Ammon's horn (tissue), 1 donor: ENCODE measurements around the gene MYPN.
"Not testable (repeated sequence)": the region's sequence is repeated elsewhere in the genome, so short reads cannot be mapped to it uniquely, and the experiment has no call there.

Source experiments
- DNase-seq: peaks from one replicate; pipeline ENCODE4 v3.0.0-alpha.2; 2016; ENCODE audit warnings: low spot score

The MYPN gene

DNA sequence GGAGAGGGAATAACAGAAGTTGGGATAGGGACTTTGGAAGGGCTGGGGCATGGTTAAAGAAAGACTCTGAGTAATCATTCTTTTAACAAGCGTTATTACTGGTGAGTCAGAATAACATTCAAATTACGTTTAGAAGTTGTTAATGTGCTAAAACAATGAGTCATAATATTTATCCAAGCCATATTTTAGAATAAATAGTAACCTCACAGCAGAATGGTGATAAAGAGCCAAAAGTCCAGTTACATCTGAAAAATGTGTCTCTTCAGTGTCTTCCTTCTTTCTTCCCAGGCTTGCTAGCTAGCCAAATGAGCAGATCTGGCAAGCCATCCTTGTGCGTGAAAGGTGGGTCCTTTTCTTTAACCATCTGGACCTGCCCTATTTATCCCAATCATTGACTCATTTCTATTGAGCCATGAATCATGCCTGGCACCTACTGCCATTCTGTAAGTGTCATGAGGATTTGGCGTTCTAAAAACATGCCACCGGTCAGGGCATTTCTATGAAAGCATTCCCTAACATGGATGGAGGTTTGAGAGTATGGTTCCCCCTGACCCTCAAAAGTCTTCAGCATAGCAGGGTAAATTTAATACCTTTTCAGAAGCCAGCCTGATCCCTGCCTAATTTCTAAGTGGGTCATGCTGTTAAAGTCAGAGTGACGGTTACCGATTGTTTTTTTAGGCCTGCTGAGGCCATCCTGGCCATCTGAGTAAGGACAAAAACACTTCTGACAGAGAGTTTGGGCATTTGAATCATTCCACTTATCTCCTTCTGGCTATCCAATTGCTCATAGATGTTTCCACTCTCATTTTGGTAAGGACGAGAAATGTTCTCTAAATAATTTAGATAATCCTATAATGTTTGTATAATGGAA is 26.9 kb downstream of the MYPN start:
- peak; percentile 38 for DNase-seq

DNA sequence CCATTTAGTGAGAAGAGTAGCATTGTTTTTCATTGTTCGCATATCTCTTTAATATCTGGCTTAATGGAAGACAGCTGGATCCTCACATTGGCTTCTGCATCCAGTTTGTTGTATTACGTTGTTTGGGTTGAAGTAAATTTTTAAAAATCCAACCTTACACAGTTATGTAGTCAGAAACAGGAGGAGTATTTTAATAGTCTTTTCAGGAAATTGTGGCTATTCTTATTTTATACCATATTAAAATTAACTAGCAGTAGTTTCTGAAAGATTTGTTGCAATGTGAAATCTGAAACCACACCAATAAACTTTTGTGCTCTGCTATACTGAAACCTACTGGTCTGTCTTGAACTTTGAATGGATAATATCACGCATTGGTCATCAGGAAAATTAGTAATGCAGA is 27.9 kb downstream of the MYPN start:
- DNase-seq: no peak

DNA sequence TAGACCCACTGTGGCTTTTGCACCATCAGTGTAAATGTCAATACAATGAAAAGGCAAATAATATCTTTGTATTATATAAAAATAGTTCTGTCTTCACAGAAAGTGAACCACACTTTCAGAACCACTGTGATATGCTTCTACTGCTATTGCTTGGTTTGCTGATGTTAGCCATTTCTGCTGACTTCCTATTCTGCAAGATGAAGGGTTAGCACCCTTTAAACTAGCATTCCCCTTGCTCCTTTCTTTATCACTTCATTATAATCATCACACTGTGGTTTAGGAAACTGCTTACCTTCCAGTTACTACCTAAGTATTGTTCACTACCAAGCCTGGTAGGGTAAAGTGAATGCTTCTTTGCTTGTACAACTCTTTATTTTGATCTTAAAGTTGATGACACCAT is 29.2 kb downstream of the MYPN start:
- no peak for DNase-seq

DNA sequence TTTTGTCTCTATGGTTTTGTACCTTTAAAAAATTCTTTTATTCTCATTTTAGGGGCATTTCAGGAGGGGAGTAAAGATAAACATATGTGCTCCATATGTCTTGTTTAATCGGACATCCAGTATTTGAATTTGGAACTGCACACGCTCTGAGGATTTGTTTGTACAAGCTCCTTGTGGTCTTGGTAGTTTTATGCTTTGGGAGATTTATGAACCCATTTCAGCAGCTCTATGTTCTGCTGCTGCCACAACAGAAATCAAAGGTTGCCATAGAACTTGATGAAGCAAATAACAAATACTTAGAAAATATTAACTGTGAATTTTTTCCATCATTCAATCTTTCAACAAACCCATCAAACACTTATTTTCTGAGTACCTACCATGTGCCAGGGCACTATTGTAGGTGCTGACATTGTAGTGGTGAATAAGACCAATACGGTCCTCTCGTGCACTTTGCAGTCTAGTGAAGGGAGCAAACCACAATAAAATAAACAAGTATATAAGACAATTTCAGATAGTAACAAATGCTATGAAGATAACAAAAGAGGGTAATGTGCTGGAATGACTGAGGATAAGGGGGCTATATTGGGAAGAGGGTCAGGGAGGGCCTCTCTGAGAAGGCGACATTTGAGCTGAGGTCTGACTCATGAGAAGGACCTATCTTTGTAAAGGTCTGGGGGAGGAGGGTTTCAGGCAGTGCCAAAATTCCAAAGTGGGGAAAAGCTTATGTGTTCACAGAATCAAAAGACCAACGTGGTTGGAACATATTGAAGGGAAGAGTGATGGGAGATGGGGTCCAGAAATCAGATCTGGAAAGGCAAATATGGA is 30.4 kb downstream of the MYPN start:
- DNase-seq: no peak

DNA sequence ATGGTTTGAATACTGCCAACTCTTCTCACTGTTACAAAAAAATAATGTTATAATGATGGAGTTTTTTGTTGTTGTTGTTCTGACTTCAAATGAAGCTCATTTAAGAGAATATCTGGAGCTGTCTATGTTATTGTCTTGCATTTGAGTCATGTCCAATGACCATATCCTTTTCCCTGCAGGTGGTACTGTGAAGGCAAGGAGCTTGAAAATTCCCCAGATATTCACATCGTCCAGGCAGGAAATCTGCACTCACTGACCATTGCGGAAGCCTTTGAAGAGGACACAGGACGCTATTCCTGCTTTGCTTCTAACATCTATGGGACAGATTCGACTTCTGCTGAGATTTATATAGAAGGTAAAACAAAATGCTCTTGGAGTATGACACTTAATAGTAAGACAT is 33.5 kb downstream of the MYPN start:
- no peak for DNase-seq

DNA sequence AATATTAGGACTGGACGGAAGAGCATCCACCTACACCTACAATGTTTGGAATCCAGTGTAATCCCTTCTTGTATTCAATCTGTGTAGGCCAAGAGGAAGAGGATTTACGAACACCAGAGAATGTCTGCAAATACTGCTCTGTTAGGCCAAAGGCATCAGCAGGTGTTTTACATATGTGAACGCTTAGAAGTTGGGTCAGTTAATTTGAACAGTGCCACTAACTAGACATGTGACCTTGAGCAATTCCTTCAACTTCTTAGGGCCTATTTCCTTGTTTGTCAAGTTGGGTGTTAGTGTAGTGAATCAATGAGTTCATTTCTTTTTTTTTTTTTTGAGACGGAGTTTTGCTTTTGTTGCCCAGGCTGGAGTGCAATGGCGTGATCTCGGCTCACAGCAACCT is 35.4 kb downstream of the MYPN start:
- no peak for DNase-seq

DNA sequence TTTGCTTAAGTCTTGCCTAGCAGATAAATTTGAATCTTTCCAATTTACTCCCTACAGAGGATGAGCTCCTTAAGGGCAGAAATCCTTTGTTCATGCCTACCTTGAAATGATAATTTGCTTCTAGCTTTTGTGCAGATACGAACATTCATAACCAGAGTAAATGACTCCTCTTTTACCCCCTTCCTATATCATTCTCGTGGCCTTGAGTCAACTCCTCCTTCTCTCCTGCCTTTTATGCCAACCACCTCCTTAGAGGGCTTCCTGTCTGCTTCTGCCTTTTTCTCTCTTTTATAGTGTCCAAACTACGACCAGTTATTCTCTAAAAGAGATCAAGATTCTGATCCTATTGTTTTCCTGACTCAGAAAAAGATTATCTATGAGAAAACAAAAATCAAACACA is 36.4 kb downstream of the MYPN start:
- DNase-seq: no peak

DNA sequence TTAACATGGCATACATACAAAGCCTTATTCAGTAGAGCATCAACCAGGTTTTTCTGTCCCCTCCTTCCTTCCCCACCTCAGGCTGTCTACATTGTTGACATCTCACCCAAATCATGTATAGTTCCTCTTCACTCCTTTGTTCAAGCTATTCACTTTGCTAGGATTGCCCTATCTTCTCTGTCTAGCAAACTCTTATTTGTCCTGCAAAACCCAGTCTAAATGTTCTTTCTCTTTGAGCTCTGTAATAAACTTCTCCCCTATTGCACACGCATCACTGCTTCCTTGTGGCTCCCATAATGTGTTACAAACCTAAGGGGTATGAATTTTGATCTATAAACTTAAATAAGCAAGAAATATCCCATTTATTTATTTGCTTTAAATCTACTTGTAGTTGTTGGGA is 36.8 kb downstream of the MYPN start:
- DNase-seq: no peak

DNA sequence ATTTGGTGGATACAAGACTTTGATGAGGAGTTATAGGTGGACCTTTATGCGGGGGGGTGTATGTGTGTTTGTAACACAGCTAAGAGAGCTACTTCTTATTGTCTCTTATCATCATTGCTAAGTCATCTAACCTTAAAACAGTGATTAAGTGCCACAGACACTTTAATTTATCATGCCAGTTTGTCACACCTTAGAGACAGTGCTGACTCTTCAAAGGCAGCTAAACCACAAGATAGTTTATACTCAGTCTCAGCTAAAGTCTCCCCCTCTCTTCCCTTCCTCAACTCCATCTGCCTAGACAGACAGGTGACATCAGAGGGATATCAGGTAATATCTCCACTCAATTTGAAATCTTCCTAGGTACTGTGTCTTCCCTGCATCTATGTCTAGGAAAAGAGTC is 42.2 kb downstream of the MYPN start:
- no peak for DNase-seq

DNA sequence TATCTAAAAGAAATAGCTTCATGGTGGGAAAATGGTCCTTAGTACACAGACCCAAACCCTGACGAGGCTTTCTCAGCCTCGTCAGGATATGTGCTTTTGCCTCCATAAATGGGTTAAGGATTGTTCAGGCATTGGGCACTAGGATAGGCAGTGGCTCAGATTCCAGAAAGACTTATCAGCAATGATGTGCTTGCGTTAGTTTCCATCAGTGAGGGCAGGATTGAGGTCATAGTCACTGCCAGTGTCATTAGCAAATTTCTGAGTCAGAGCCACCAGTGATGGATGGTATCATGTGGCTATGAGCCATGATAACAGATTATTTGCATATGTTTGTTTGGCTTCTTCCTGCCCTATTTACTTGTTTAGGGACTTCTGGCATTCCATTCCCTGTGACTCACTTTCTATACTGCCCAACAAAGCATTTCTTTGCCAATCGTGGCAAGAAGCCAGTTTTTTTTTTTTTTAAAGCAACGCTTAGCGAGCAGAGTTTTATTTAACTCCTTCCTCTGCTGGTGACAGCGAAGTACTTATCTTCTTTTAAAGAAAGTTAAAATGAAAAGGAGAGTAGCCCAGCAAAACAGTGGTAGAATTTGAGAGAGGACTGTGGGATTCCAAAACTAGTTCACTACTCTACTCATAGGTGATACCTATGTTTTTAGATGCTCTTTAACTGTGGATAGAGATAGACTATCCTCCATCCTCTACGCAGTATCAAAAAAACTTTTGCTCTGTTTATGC is 44.4 kb downstream of the MYPN start:
- peak; percentile 57 for DNase-seq

DNA sequence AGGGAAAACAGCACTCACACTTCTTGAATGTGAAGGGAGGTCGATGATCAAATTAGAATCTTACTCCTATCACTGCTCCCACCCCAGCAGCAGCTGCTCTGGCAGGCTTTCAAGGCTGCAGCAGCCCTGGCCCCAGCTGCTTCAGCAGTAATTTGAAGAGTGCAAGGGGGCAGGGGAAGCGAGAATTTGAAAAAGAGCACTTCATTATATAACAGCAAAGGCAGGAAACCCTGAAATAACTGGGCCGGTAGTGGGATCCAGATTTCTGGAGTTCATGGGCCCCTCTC is 44.9 kb downstream of the MYPN start:
- peak; percentile 41 for DNase-seq

DNA sequence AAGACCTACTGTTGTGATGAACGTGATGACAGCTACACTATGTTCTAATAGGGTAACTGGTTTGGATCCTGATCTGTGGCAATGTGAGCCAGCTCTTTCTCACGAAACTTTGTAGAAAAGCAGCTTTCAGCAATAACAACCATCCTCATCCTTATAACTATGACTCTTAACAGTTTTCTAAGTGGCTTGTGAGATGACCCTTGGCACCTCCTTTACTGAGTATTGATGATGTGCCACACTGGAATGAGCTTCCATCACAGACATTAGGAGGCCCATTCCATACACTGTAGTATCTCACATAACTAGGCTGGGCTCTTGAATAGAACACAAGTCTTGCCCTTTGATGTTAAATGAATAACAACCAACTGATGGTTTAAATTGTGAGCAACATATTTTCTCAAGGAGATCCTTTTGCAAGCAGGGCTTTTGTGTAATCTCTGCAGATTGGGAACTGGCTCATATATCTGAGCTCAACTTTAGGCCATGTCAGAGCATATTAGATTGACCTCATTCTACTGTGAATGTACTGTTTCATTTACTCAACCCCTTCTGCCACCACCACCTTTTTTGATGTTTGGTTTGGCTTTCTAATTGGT is 46.4 kb downstream of the MYPN start:
- DNase-seq: no peak

DNA sequence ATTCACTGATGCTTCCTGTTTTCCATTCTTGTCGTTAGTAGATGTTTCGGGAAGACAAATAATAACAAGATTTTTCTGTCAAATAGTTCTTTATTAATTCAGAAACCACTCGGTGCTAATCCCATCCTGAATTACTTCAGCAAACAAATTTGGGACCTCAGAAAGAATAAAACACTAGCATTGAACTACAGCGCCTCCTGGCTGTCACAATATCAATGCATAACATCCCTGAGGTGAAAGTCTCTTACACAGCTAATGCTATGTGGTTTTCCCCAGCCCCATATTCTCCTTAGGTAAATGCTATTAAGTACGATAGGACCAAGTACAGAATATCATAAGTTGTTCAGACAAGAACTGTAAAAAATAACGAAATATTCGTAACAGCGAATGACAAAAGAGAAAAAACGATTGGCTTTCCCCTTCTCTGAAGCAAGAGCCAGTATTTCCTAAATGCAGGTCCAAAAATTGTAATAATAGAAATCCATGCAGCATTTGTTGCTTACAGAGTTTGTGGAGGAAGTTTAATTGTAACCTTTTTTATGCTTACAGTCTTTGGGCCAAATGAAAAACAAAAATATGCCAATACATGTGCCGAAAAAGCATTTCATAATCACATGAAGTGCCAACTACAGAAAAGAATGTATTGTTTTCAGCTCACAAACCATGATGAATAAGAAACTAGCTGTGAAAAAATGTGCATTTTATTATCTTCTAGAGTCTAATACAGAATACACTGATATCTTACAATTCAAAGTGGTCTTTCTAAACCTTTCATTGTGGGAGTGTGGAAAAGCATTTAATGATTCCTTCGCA is 47.3 kb downstream of the MYPN start:
- DNase-seq: peak; percentile 80

DNA sequence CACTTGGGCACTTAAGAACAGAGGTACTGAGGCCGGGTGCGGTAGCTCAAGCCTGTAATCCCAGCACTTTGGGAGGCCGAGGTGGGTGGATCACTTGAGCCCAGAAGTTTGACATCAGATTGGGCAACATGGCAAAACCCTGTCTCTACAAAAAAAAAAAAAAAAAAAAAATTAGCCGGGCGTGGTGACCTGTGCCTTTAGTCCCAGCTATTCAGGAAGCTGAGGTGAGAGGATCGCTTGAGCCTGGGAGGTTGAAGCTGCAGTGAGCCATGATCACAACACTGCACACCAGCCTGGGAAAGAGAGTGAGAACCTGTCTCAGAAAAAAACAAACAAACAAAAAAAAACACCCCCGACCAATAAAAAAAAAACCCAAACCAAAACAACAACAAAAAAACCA is 48.2 kb downstream of the MYPN start:
- DNase-seq: not testable (repeated sequence)

DNA sequence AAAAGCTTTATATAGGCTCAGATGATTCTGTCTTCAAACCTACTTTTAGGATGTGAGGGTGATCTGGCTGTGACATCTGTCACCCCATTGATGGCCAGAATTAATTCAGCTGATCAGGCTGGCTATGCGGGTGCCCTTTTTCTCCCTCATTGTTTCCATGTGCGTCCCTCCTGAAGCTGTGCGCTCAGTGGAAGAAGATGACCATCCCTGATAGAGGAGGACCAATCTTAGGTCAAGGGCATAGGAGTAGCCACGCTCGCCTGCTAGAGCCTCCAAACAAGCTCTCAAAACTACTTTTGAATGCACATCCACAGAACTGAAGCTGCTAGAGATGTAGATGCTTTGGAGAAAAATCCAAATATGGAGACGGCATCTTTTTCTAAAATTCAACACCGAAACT is 48.7 kb downstream of the MYPN start:
- no peak for DNase-seq

DNA sequence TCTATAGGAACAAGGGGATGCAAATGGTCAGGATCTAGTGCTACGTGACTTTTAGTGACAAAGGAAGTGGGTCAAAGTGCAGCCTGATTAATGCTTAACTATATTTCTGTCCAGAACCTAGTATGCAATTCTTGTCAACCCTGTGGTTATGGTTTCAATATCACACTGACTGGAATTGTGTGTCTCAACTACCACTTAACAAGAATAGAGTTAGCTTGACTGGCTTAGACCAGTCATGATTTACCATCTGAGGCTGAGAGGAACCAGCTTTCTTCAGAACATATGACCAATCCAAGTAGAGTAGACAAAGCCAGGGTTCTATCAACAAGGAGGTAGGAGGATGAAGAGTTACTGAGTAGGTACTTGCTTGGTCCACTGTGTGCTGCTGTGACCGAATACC is 54.4 kb downstream of the MYPN start:
- no peak for DNase-seq

DNA sequence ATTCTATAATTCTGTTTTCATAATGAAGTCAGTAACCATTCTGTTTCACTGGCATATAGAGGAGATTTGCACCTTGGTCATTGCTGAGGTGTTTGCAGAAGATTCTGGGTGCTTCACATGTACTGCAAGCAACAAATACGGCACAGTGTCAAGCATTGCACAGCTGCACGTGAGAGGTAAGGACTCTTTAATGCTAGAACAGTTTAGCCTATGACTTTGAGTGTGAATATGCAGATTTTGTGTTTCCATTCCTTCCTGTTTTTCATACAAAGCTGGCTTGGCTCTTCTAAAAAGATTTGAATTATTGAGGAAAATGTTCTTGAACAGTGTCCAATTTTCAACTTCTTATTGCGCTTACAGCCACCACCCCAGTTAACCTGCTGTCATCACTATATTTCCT is 56.4 kb downstream of the MYPN start:
- DNase-seq: no peak

DNA sequence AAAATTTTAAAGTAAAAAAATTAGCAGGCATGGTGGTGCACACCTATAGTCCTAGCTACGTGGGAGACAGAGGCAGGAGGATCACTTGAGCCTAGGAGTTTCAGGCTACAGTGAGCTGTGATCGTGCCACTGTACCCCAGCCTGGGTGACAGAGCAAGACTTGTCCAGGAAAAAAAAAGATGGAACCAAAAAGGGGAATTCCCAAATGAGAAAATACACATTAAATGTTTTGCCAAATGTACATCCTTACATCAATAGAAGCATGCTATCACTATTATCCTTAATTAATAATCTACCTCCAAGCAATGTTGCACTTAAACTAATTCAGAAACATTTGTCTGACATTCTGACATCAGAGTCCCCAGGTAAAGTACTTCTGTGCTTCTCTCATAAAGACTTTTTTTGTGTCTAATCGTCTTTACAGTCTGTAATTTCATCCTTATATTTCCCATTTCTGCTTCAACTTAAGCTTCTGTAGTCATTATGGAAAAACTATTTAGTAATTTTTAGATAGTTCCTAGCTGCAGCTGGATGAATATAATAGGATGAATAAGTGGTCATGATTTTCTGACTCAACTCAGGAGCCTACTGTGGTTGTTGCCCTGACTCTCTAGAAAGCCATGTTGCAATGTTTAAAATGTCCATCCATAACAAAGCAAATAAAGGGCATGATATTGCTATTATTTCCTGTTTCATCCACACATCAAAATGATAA is 57.7 kb downstream of the MYPN start:
- DNase-seq: no peak

DNA sequence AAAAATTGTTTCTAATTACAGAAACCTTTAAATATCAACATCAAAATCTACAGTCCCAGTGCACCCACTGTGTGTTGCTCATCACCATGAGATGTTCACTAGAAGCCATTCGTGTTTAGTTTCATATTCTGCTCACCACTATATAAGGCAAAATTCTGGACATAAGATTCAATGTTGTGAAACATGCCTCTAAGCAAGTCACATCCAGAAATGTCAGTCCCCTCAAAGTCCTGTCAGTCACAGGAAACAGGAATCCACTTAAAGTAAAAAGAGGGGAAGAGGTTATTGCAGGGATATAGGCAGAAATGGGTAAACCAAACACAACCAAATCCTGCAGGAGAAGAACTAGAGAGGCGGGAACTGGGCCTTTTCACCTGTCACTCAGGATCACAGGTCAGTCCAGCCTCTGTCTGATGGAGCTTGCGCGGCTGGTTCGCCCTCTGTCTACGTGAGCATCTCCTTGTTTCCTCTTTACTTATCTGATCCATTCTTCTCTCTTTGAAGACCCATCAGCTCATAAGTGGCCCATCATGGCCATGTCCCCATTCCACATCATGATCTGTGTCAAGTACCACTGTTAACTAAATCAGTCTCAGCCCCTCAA is 58.4 kb downstream of the MYPN start:
- DNase-seq: no peak

DNA sequence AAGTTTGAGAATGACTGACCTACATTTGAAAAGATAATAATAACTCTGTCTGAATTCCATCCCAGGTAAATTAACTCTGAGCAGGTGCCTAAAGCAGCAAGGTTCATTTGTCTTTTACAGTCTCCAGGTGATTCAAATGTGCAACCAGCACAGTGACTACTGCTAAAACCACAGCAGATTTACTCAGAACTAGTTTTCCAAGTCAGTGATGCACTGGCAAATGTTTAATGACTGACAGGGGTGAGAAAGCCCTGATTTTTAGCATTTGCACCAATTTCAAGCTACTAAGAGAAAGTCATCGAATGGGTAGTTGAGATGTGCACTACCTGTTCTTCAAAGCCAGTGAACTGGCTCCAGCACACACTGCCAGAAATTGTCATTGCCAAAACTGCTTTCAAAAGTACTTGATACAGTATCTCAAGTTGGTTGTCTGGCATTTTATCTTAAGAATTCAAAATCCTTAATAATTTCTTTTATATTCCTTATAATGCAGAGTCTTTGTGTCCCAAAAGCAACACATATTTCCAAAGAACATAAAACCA is 62.3 kb downstream of the MYPN start:
- DNase-seq: no peak
